H9 (cell line): ENCODE measurements around the gene ELFN1. TPM values are rescaled to one million over a fixed set of nuclear protein-coding genes. Genes with fewer than 3 reads are reported as not detected.

Experiments
- DNase-seq: peaks from one replicate; pipeline ENCODE4 v3.0.0-alpha.2; 2017
- H2AFZ ChIP-seq: one replicate; pipeline ENCODE4 v1.6.1; 2013; ENCODE audit warnings: mild to moderate bottlenecking, low read length, control low read depth, moderate library complexity
- H2AK5ac ChIP-seq: 2 replicates; pipeline ENCODE4 v1.6.1; 2013; ENCODE audit warnings: low read length, control low read depth, mixed read lengths; ENCODE audit not compliant: insufficient read length
- H2BK120ac ChIP-seq: one replicate; pipeline ENCODE4 v1.6.1; 2013; ENCODE audit warnings: low read depth, mild to moderate bottlenecking, low read length, control low read depth, inconsistent platforms; ENCODE audit not compliant: poor library complexity, severe bottlenecking
- H2BK12ac ChIP-seq: 2 replicates; pipeline ENCODE4 v1.6.1; 2013; ENCODE audit warnings: low read length, control low read depth, mixed read lengths, low read depth; ENCODE audit not compliant: insufficient read length
- H2BK15ac ChIP-seq: 2 replicates; pipeline ENCODE4 v1.6.1; 2013; ENCODE audit warnings: low read depth, low read length, control low read depth
- H2BK20ac ChIP-seq: one replicate; pipeline ENCODE4 v1.6.1; 2013; ENCODE audit warnings: low read depth, mild to moderate bottlenecking, low read length, control low read depth, inconsistent platforms; ENCODE audit not compliant: poor library complexity, severe bottlenecking
- H2BK5ac ChIP-seq: 2 replicates; pipeline ENCODE4 v1.6.1; 2013; ENCODE audit warnings: low read length, control low read depth, mixed read lengths; ENCODE audit not compliant: insufficient read length
- H3K14ac ChIP-seq: 2 replicates; pipeline ENCODE4 v1.6.1; 2013; ENCODE audit warnings: low read length, control low read depth; ENCODE audit not compliant: insufficient read depth
- H3K18ac ChIP-seq: 2 replicates; pipeline ENCODE4 v1.6.1; 2013; ENCODE audit warnings: low read depth, mild to moderate bottlenecking, mixed read lengths, low read length, control low read depth; ENCODE audit not compliant: insufficient read length
- H3K23ac ChIP-seq: 2 replicates; pipeline ENCODE4 v1.6.1; 2013; ENCODE audit warnings: low read length, control low read depth, mixed read lengths, low read depth; ENCODE audit not compliant: insufficient read length
- H3K23me2 ChIP-seq: 2 replicates; pipeline ENCODE4 v1.6.1; 2013; ENCODE audit warnings: low read depth, mild to moderate bottlenecking, mixed read lengths, low read length, control low read depth; ENCODE audit not compliant: insufficient read length, poor library complexity, severe bottlenecking
- H3K27ac ChIP-seq: 2 replicates; pipeline ENCODE4 v1.5.1; 2013; ENCODE audit warnings: low read length, control low read depth, mixed read lengths, low read depth; ENCODE audit not compliant: insufficient read length
- H3K27me3 ChIP-seq: 2 replicates; pipeline ENCODE4 v1.6.1; 2013; ENCODE audit warnings: low read length, control low read depth, inconsistent platforms; ENCODE audit not compliant: insufficient read depth
- H3K4ac ChIP-seq: 2 replicates; pipeline ENCODE4 v1.6.1; 2013; ENCODE audit warnings: low read depth, mild to moderate bottlenecking, control low read depth, inconsistent platforms, low read length, moderate library complexity
- H3K4me1 ChIP-seq: 2 replicates; pipeline ENCODE4 v1.6.1; 2013; ENCODE audit warnings: low read length, control low read depth, inconsistent platforms; ENCODE audit not compliant: insufficient read depth
- H3K4me2 ChIP-seq: 2 replicates; pipeline ENCODE4 v1.6.1; 2013; ENCODE audit warnings: low read length, control low read depth, mixed read lengths; ENCODE audit not compliant: insufficient read length, insufficient read depth
- H3K56ac ChIP-seq: 2 replicates; pipeline ENCODE4 v1.6.1; 2013; ENCODE audit warnings: low read depth, mild to moderate bottlenecking, mixed read lengths, low read length, control low read depth; ENCODE audit not compliant: insufficient read length
- H3K79me1 ChIP-seq: 2 replicates; pipeline ENCODE4 v1.6.1; 2013; ENCODE audit warnings: low read depth, mild to moderate bottlenecking, moderate library complexity, low read length, control low read depth, inconsistent platforms; ENCODE audit not compliant: insufficient read depth, poor library complexity, severe bottlenecking
- H3K79me2 ChIP-seq: 2 replicates; pipeline ENCODE4 v1.6.1; 2013; ENCODE audit warnings: low read length, control low read depth, inconsistent platforms; ENCODE audit not compliant: insufficient read depth
- H3K9ac ChIP-seq: 2 replicates; pipeline ENCODE4 v1.6.1; 2013; ENCODE audit warnings: low read length, control low read depth, mixed read lengths; ENCODE audit not compliant: insufficient read length; ENCODE audit errors: extremely low read depth
- H3K9me3 ChIP-seq: one replicate; pipeline ENCODE4 v1.6.1; 2013; ENCODE audit warnings: low read depth, low read length, inconsistent platforms; ENCODE audit not compliant: control insufficient read depth
- H3T11ph ChIP-seq: one replicate; pipeline ENCODE4 v1.6.1; 2013; ENCODE audit warnings: mild to moderate bottlenecking, low read length, control low read depth, inconsistent platforms
- H4K20me1 ChIP-seq: one replicate; pipeline ENCODE4 v1.6.1; 2013; ENCODE audit not compliant: control insufficient read depth, insufficient read length, insufficient read depth
- H4K5ac ChIP-seq: 2 replicates; pipeline ENCODE4 v1.6.1; 2013; ENCODE audit warnings: low read depth, mild to moderate bottlenecking, mixed read lengths, low read length, control low read depth; ENCODE audit not compliant: insufficient read length
- H4K8ac ChIP-seq: replicated peaks from 2 replicates; pipeline ENCODE4 v1.6.1; 2013; ENCODE audit warnings: low read length, control low read depth, mixed read lengths, low read depth; ENCODE audit not compliant: insufficient read length
- H4K91ac ChIP-seq: 2 replicates; pipeline ENCODE4 v1.6.1; 2013; ENCODE audit warnings: low read depth, mild to moderate bottlenecking, moderate library complexity, mixed read lengths, low read length, control low read depth; ENCODE audit not compliant: insufficient read length
- H3K27ac Mint-ChIP-seq, 3 experiments: 2 replicates in 2 of 3; 3 replicates in 1 of 3; pipeline ENCODE4 v1.8.0; 2020 to 2021; ENCODE audit warnings: mixed read lengths in 3 of 3, mild to moderate bottlenecking in 1 of 3, moderate library complexity in 1 of 3
- H3K27me3 Mint-ChIP-seq: 2 replicates; pipeline ENCODE4 v1.8.0; 2021; ENCODE audit warnings: low read depth, mild to moderate bottlenecking, moderate library complexity, mixed read lengths
- H3K36me3 Mint-ChIP-seq, 3 experiments: 2 replicates in 2 of 3; 3 replicates in 1 of 3; pipeline ENCODE4 v1.8.0; 2020 to 2021; ENCODE audit warnings: low read depth in 3 of 3, mixed read lengths in 3 of 3; ENCODE audit not compliant: insufficient read depth in 1 of 3
- H3K4me1 Mint-ChIP-seq, 2 experiments: 2 replicates each; pipeline ENCODE4 v1.8.0; 2020; ENCODE audit warnings: mixed read lengths in 2 of 2
- H3K4me3 Mint-ChIP-seq, 2 experiments: 2 replicates in 1 of 2; 3 replicates in 1 of 2; pipeline ENCODE4 v1.8.0; 2020 to 2021; ENCODE audit warnings: mild to moderate bottlenecking in 2 of 2, mixed read lengths in 2 of 2, moderate library complexity in 1 of 2
- H3K9me3 Mint-ChIP-seq, 2 experiments: 2 replicates in 1 of 2; 3 replicates in 1 of 2; pipeline ENCODE4 v1.8.0; 2020; ENCODE audit warnings: mild to moderate bottlenecking in 2 of 2, mixed read lengths in 2 of 2, moderate library complexity in 1 of 2
- CTCF ChIP-seq: fragments of 200-600 bp; sonication (generic); conservative IDR thresholded peaks from 3 replicates; pipeline ENCODE4 v1.8.0; 2021; ENCODE audit warnings: antibody characterized with exemption, mild to moderate bottlenecking
- WGBS: extraction: QIAGEN DNeasy Blood & Tissue Kit; methylation state at CpG from one replicate; pipeline ENCODE4 v1.1.7; 2013; ENCODE audit warnings: missing lambda C conversion rate, low lambda C conversion rate, mixed read lengths; ENCODE audit not compliant: insufficient read length; ENCODE audit errors: extremely low coverage; 5-methylcytosine and 5-hydroxymethylcytosine counted together
- total RNA-seq: library from RNA; stranded (reverse); gene quantifications from 2 replicates; pipeline ENCODE4 v1.2.1, GENCODE V29; 2021

Gene ELFN1
- total RNA-seq, 1 experiment from 2014 or later, result 3.7 TPM

- H4K20me1 ChIP-seq, result peaks cover 3% of the 10 kb centered on the region
- no peaks in the 10 kb centered on the region for H3K9me3 ChIP-seq
- no peak overlapping the region for H2BK5ac ChIP-seq
- H3K27ac ChIP-seq, result no peak overlapping the region
- H3K27me3 Mint-ChIP-seq, result peaks cover 13% of the 10 kb centered on the region
- H3K9ac ChIP-seq, result no peak overlapping the region
- no peak overlapping the region; the same call in 1 of the 2 replicates for H3K14ac ChIP-seq
- peaks cover 6 to 15% (median 10%) of the 10 kb centered on the region in 3 experiments for H3K36me3 Mint-ChIP-seq
- H3K27ac Mint-ChIP-seq, result peak overlapping the region in 2 of 3 experiments; percentile 50 to 72; a peak in 1 of 7 replicates
- H3K79me2 ChIP-seq, result no peaks in the 10 kb centered on the region
- no peak overlapping the region for H4K91ac ChIP-seq
- no peaks in the 10 kb centered on the region for H3K23me2 ChIP-seq
- no peak overlapping the region for H2AFZ ChIP-seq
- peaks cover 30 to 46% of the 10 kb centered on the region in 2 experiments for H3K4me1 Mint-ChIP-seq
- H4K5ac ChIP-seq, result no peak overlapping the region
- H3K4me3 Mint-ChIP-seq, result no peak overlapping the region; a peak in 1 of 5 replicates
- H3K56ac ChIP-seq, result no peak overlapping the region
- H3K4me1 ChIP-seq, result peaks cover 8% of the 10 kb centered on the region; the same call in 1 of the 2 replicates
- no CpG with 5 or more reads among the region's 33 CpGs for WGBS
- H3K9me3 Mint-ChIP-seq, result peaks cover 13 to 15% of the 10 kb centered on the region in 2 experiments
- H2BK120ac ChIP-seq, result no peak overlapping the region
- no peak overlapping the region for H3K18ac ChIP-seq
- H3T11ph ChIP-seq, result no peak overlapping the region
- H3K27me3 ChIP-seq, result no peaks in the 10 kb centered on the region
- no peak overlapping the region for H4K8ac ChIP-seq
- H2BK15ac ChIP-seq, result no peak overlapping the region
- H2AK5ac ChIP-seq, result no peak overlapping the region
- no peak for TF ChIP-seq CTCF
- peak; percentile 75 for DNase-seq
- H2BK12ac ChIP-seq, result no peak overlapping the region
- H3K23ac ChIP-seq, result no peak overlapping the region
- H2BK20ac ChIP-seq, result no peak overlapping the region
- no peaks in the 10 kb centered on the region for H3K79me1 ChIP-seq
- H3K4ac ChIP-seq, result no peak overlapping the region
- no peak overlapping the region for H3K4me2 ChIP-seq
These were observed 43.7 kb downstream of the ELFN1 start for GRCh38 chr7:1713502-1714484.
